NK-92 (cell line): ENCODE measurements around the gene PALLD.
"Not testable (repeated sequence)": the region's sequence is repeated elsewhere in the genome, so short reads cannot be mapped to it uniquely, and the experiment has no call there.

Experiments used
- DNase-seq: peaks from one replicate; lab custom pipeline; 2025; ENCODE audit not compliant: unreplicated experiment; lab: John Stamatoyannopoulos, UW

The PALLD gene

DNA sequence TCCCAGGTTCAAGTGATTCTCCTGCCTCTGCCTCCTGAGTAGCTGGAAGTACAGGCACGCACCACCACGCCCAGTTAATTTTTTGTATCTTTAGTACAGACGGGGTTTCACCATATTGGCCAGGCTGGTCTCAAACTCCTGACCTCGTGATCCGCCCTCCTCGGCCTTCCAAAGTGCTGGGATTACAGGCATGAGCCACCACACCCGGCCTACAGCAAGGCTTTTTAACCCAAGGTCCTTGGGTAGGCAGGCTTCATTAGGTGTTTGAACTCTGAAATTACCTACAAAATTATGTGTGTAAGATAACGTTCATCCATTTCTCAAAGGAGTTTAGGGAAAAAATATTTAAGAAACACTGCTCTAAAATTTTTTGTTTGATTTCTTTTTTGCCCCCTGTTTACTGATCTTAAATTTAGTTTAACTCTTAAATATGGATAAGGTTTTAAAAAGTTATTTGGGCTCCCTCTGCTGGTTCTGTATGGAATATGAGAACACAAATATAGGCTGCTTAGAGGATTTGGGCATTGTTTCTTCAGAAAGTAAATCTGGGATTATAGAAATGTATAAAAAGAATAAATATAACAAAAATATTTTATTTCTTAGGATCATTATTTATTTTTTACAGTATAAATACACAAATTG lies 420.4 kb downstream of the PALLD start:
- DNase-seq: no peak

GRCh38 chr4:168919706-168920324 lies 423.0 kb downstream of the PALLD start:
- DNase-seq: no peak

DNA sequence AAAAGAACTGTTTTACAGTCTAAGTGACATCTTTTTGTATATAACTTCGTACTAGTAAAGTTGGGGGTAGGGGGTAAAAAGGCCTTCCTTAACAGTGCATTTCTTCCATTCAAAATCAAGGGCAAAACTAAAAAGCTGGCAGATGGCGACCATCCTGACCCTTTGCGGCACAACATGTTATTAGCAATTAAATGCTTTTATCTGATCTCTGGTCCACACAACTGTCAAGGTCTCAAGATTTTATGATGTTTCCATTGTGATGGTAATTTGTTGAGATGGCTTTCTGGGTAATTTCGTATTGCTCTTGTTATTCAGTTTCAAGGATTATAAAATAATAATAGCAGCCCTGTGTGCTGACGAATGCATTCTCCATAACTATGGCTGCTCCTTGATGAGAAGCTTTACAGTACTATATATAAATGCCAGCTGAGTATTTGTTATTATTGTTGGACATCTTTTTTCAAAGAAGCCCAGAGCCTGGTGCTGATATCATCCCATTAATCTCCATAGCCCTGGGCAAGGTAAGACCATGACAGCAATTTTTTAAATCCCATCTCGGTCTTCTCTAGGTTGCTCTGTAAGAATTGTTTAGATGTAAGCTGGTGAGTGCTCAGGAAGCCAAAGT lies 423.7 kb downstream of the PALLD start:
- no peak for DNase-seq

- no peak for DNase-seq
Observed at GRCh38 chr4:168923526-168924194, 426.8 kb downstream of the PALLD start.

GRCh38 chr4:168924667-168925066 lies 427.8 kb downstream of the PALLD start:
- DNase-seq: no peak

DNA sequence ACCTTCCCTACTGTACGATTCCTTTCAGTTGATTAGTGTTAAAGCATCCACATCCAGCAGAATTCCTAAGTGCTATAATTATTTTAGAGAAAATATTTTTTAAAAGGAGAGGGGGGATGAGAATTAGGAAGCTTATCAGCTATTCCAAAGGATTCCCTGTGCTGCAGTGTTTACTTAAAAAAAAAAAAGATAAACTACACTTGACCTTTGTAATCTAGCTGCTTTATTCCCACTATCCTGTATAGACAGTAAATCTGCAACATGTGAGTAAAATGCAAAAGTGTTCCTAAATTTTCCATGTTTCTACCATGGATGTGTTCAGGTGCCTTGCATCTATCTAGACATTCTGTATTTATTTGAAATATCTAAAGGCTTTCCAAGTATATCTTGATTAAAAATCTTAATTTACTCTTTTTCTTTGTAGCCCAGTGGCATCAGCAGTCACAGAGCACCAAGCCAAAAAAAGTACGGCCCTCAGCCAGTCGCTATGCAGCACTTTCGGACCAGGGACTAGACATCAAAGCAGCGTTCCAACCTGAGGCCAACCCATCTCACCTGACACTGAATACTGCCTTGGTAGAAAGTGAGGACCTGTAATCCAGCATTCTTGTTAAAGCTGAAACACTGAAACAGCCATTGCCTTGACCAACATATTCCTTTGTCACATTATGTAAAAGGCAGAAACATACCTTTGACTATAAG lies 429.1 kb downstream of the PALLD start:
- no peak for DNase-seq

DNA sequence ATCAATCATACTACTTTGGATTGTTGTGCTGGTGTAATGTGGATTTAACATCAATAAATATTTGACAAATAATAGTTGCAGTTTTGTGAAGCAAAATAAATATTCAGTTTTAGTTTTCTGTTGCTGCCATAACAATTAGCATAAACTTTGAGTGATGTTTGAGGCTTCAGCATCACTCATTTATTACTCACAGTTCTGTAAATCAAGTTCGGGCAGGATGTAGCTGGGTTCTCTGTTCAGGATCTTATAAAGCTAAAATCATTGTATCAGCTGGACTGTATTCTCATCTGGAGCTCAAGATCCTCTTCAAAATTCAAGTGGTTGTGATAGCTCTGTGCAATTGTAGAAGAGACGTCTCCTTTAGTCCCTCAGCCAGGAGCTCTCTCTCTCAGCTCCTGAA lies 431.5 kb downstream of the PALLD start:
- DNase-seq: no peak

GRCh38 chr4:168928875-168929274 lies 432.0 kb downstream of the PALLD start:
- no peak for DNase-seq

GRCh38 chr4:168930413-168931196 lies 433.8 kb downstream of the PALLD start:
- DNase-seq: no peak

GRCh38 chr4:168931215-168931650 lies 434.4 kb downstream of the PALLD start:
- DNase-seq: no peak

DNA sequence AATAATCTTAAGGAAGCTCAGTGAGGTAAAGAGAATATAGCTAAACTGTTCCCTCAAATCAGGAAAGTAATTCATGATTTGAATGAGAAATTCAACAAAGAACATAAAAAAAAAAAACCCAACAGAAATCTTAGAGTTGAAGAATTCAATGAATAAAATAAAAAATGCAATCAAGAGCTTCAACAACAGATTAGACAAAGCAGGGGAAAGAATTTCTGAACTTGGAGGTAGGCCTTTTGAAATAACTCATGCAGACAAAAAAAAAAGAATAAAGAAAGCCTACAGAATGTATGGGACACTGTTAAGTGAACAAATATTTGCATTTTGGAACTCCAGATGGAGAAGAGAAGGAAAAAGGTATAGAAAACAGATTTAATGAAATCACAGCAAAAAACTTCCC lies 435.3 kb downstream of the PALLD start:
- DNase-seq: no peak

GRCh38 chr4:168933423-168933822 lies 436.6 kb downstream of the PALLD start:
- no peak for DNase-seq

DNA sequence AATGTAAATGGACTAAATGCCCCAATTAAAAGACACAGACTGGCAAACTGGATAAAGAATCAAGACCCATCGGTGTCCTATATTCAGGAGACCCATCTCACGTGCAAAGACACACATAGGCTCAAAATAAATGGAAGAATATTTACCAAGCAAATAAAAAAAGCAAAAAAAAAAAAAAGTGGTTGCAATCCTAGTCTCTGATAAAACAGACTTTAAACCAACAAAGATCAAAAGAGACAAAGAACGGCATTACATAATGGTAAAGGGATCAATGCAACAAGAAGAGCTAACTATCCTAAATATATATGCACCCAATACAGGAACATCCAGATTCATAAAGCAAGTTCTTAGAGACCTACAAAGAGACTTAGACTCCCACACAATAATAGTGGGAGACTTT lies 440.6 kb downstream of the PALLD start:
- DNase-seq: not testable (repeated sequence)

GRCh38 chr4:168942985-168943384 lies 446.1 kb downstream of the PALLD start:
- DNase-seq: no peak

DNA sequence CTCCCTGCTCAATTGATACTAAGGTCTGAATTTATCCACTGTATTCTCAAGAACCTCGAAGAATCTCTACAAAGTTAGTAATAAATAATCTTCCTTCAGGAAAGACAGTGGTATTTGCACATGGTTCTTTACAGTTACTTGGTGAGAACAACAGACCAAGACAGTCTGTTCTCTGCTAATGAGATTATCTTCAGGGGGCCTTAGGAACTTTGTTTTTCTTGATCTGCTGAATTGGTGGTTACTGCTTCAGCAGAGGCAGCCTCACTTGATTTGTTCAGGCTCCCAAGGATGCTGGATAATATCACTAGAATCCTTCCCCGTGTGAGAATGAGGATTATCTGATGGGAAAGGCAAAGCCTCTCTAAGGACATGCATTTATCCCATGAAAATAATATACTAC lies 448.4 kb downstream of the PALLD start:
- no peak for DNase-seq

- not testable (repeated sequence) for DNase-seq
Observed at GRCh38 chr4:168952821-168953246, 456.0 kb downstream of the PALLD start.

- no peak for DNase-seq
Observed at GRCh38 chr4:168955674-168956073, 458.8 kb downstream of the PALLD start.

DNA sequence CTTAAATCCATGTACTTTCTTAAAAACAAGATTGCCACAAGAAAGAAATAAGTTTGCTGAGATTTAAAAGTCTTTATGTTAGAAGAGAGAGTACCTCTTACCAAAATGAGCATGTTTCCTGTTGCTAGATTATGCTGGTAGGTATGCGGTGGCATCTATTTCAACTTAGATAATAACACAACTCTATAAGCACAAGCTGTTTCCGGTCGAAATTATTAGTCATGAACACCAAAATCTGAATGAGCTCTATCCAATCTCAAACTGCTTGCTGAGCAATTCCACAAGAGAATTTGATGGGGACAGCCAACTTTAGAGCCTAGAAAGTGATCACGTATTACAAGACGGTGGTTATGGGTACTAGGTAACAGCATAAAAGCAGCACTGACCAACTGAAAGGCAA lies 463.9 kb downstream of the PALLD start:
- no peak for DNase-seq

DNA sequence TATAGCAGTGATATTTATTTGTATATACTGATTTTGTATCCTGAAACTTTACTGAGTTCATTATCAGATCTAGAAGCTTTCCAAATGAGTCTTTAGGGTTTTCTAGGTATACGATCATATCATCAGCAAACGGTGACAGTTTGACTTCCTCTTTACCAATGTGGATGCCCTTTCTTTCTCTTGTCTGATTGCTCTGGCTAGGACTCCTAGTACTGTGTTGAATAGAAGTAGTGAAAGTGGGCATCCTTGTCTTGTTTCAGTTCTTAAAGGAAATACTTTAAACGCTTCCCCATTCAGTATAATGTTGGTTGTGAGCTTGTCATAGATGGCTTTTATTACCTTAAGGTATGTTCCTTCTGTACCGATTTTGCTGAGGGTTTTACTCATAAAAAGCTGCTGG lies 475.7 kb downstream of the PALLD start:
- no peak for DNase-seq
